Measurements from ENCODE around the gene DDI1.

DNA sequence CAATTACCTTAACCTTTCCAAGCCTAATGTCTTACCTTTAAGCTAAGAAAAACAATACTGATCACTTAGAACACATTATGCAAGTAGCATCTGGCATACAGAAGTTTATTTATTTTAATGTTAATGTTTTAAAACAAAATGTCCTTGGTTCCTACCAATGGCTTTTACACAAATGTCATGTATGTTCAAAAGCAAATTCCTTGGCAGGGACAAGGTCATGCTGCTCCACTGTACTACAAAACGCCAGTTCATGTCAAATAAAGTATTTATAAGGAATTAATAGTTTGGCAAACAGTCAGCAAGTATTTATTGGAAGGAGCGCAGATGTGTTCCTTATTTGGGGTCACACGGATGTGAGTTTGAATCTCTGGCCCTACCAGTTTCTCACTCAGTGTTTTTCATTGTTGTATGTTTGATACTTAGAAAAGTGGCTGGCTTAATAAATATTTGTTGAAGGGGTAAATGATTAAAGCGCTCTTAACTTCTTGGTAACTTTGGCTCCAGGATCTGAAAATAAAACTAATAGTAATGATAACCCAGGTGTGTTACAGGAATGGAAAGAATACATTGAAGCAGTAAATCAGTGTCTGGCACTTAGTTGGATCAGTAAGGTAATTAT lies 18.6 kb downstream of the DDI1 start:
- TF ChIP-seq POLR2A (IDR thresholded peaks at IDR 0.05) (no peak), POLR2AphosphoS5 (IDR thresholded peaks at IDR 0.05) (no peak)
- TF ChIP-seq, protein P1, sequence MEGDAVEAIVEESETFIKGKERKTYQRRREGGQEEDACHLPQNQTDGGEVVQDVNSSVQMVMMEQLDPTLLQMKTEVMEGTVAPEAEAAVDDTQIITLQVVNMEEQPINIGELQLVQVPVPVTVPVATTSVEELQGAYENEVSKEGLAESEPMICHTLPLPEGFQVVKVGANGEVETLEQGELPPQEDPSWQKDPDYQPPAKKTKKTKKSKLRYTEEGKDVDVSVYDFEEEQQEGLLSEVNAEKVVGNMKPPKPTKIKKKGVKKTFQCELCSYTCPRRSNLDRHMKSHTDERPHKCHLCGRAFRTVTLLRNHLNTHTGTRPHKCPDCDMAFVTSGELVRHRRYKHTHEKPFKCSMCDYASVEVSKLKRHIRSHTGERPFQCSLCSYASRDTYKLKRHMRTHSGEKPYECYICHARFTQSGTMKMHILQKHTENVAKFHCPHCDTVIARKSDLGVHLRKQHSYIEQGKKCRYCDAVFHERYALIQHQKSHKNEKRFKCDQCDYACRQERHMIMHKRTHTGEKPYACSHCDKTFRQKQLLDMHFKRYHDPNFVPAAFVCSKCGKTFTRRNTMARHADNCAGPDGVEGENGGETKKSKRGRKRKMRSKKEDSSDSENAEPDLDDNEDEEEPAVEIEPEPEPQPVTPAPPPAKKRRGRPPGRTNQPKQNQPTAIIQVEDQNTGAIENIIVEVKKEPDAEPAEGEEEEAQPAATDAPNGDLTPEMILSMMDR (IDR thresholded peaks at IDR 0.05) = no peak

Data from gastroesophageal sphincter (tissue), 3 donors.